HCT116 (cell line): ENCODE data around the gene NRCAM. TPM values are rescaled to one million over a fixed set of nuclear protein-coding genes. Genes with fewer than 3 reads are reported as not detected.

Experiments used
- ATAC-seq: fragments of 200-7000 bp; cut with Tn5 transposase; 2 replicates; pipeline ENCODE4 v1.9.1; 2020; ENCODE audit warnings: mild to moderate bottlenecking, moderate library complexity
- BruUV-seq: library from RNA; stranded (reverse); fragments of 400-500 nt; replicated peaks from 2 replicates; lab custom pipeline; 2021; lab: Mats Ljungman, UMichigan
- CTCF ChIA-PET: fragments of 300-600 bp; sonication (Branson Sonifier 250); formaldehyde crosslinking; loops from one replicate; lab custom pipeline; 2021; ENCODE audit warnings: antibody characterized with exemption; lab: Charles Lee
- POLR2A ChIA-PET: fragments of 300-600, 350-600 bp; sonication (Branson Sonifier 250); formaldehyde crosslinking; loops from one replicate; lab custom pipeline; 2021; ENCODE audit warnings: antibody characterized with exemption; lab: Charles Lee
- RAD21 ChIA-PET, 2 experiments: fragments of 300-600 bp; sonication (Branson Sonifier 250); formaldehyde crosslinking; loops; one replicate each; lab custom pipeline; 2023; ENCODE audit warnings: low total read pairs in 2 of 2; ENCODE audit not compliant: uncharacterized antibody in 2 of 2, unreplicated experiment in 2 of 2, low non-redundant PET in 1 of 2; lab: Charles Lee
- DNase-seq: peaks from one replicate; pipeline ENCODE4 v3.0.0-alpha.2; 2010; ENCODE audit warnings: low read depth, low spot score
- H2AFZ ChIP-seq: fragments of 200-600 bp; shearing (Covaris generic), sonication (generic); 2 replicates; pipeline ENCODE4 v1.6.1; 2017; ENCODE audit warnings: low read depth, mixed run types, mixed read lengths, antibody characterized with exemption, low read length; ENCODE audit not compliant: poor library complexity, severe bottlenecking
- H3K27ac ChIP-seq: 2 replicates; pipeline ENCODE4 v1.5.1; 2012; ENCODE audit warnings: low read depth, low read length
- H3K27me3 ChIP-seq: fragments of 200-600 bp; sonication (generic); 2 replicates; pipeline ENCODE4 v1.6.1; 2016; ENCODE audit warnings: mixed run types, low read length, mixed read lengths; ENCODE audit not compliant: insufficient read depth
- H3K36me3 ChIP-seq, 2 experiments: fragments of 200-500 bp in 1 of 2; fragments of 200-600 bp in 1 of 2; sonication (Bioruptor generic) in 1 of 2; sonication (generic) in 1 of 2; 2 replicates each; pipeline versions ENCODE4 v1.5.1 to v1.6.1; 2014 to 2016; ENCODE audit warnings: low read length in 2 of 2, inconsistent platforms in 1 of 2, mixed read lengths in 1 of 2, mixed run types in 1 of 2; ENCODE audit not compliant: insufficient read depth in 2 of 2, control insufficient read depth in 1 of 2
- H3K4me1 ChIP-seq, 2 experiments: fragments of 200-600 bp in 1 of 2; sonication (generic) in 1 of 2; 2 replicates each; pipeline versions ENCODE4 v1.5.1 to v1.6.1; 2012 to 2017; ENCODE audit warnings: low read length in 2 of 2, inconsistent platforms in 1 of 2, mild to moderate bottlenecking in 1 of 2, mixed read lengths in 1 of 2, mixed run types in 1 of 2, moderate library complexity in 1 of 2; ENCODE audit not compliant: insufficient read depth in 2 of 2, control insufficient read depth in 1 of 2
- H3K4me2 ChIP-seq: fragments of 200-600 bp; sonication (generic); 2 replicates; pipeline ENCODE4 v1.6.1; 2017; ENCODE audit warnings: mixed run types, low read length, mixed read lengths
- H3K4me3 ChIP-seq, 2 experiments: fragments of 200-600 bp in 1 of 2; sonication (generic) in 1 of 2; replicated peaks in 1 of 2; 2 replicates each; pipeline ENCODE4 v1.5.1; 2011 to 2016; ENCODE audit warnings: low read length in 2 of 2, control low read depth in 1 of 2, low read depth in 1 of 2, mild to moderate bottlenecking in 1 of 2, mixed read lengths in 1 of 2, mixed run types in 1 of 2
- H3K79me2 ChIP-seq: fragments of 200-600 bp; sonication (generic); 2 replicates; pipeline ENCODE4 v1.6.1; 2017; ENCODE audit warnings: mild to moderate bottlenecking, mixed run types, low read length, moderate library complexity, mixed read lengths; ENCODE audit not compliant: insufficient read depth
- H3K9ac ChIP-seq: fragments of 200-600 bp; sonication (generic); 2 replicates; pipeline ENCODE4 v1.6.1; 2016; ENCODE audit warnings: low read length, mixed read lengths
- H3K9me2 ChIP-seq: fragments of 200-600 bp; sonication (generic), shearing (Covaris generic); 2 replicates; pipeline ENCODE4 v1.6.1; 2017; ENCODE audit warnings: mixed run types, mild to moderate bottlenecking, moderate library complexity; ENCODE audit not compliant: insufficient read depth
- H3K9me3 ChIP-seq, 2 experiments: fragments of 200-500 bp in 1 of 2; fragments of 200-600 bp in 1 of 2; sonication (Bioruptor generic) in 1 of 2; sonication (generic) in 1 of 2; 2 replicates each; pipeline ENCODE4 v1.6.1; 2014 to 2017; ENCODE audit warnings: low read length in 2 of 2, mixed read lengths in 2 of 2, inconsistent platforms in 1 of 2, low read depth in 1 of 2, mild to moderate bottlenecking in 1 of 2, mixed run types in 1 of 2, moderate library complexity in 1 of 2; ENCODE audit not compliant: control insufficient read depth in 1 of 2, insufficient read depth in 1 of 2
- H4K20me1 ChIP-seq: fragments of 200-600 bp; sonication (generic), shearing (Covaris generic); 2 replicates; pipeline ENCODE4 v1.6.1; 2017; ENCODE audit warnings: mixed run types, mild to moderate bottlenecking, moderate library complexity; ENCODE audit not compliant: insufficient read depth
- CTCF ChIP-seq, 3 experiments: fragments of 200-600 bp in 1 of 3; sonication (generic) in 1 of 3; IDR thresholded peaks in 2 of 3; conservative IDR thresholded peaks in 1 of 3; 2 replicates each; pipeline ENCODE4 v1.5.1; 2012 to 2017; ENCODE audit warnings: low read depth in 2 of 3, low read length in 2 of 3, antibody characterized with exemption in 1 of 3, borderline replicate concordance in 1 of 3, control low read depth in 1 of 3, mild to moderate bottlenecking in 1 of 3, mixed read lengths in 1 of 3, mixed run types in 1 of 3, moderate library complexity in 1 of 3; ENCODE audit not compliant: insufficient read depth in 1 of 3
- ELF1 ChIP-seq: IDR thresholded peaks from 2 replicates; pipeline ENCODE4 v1.6.1; 2012; ENCODE audit warnings: low read depth, borderline replicate concordance
- POLR2A ChIP-seq: IDR thresholded peaks from 2 replicates; pipeline ENCODE4 v1.7.0; 2011; ENCODE audit warnings: borderline replicate concordance; ENCODE audit not compliant: insufficient read depth, insufficient read length; ENCODE audit errors: extremely low read depth
- intact Hi-C: fragments of 100-400 bp; cut with micrococcal nuclease; formaldehyde crosslinking; loops from 2 replicates; pipeline ENCODE4 v1.10.0; 2022
- total RNA-seq: library from RNA; stranded (reverse); gene quantifications from one replicate; pipeline ENCODE4 v1.2.1, GENCODE V29; 2021; ENCODE audit not compliant: unreplicated experiment

NRCAM gene
- total RNA-seq, 1 experiment from 2014 or later: 0.15 TPM

DNA sequence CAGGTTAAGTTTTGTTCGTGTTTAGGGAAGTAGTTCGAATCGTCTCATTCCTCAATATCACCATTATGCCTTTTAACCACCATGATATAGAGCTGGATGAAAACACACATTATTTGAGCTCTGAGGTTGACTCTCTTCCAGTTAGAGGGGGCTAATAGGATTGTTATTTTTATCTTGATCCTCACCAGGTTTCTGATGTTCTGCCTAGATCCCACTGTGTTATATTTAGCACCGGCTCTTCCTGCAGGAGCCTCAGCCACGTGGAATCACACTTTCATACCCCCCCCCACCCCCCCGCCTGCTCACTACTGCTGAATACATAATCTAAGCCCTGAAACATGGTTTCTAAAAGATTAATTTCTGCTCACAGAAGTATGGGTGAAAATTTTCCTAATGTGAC is 88.3 kb downstream of the NRCAM start:
- Histone ChIP-seq H3K9me3 (no peaks in the 10 kb centered on the region), H3K4me3 (no peak overlapping the region), H3K27me3 (no peaks in the 10 kb centered on the region), H3K4me2 (no peak overlapping the region), H3K4me1 (no peaks in the 10 kb centered on the region), H2AFZ (no peak overlapping the region), H3K9me2 (no peaks in the 10 kb centered on the region), H3K9ac (no peak overlapping the region), H4K20me1 (no peaks in the 10 kb centered on the region), H3K27ac (no peak overlapping the region), H3K79me2 (no peaks in the 10 kb centered on the region), H3K36me3 (no peaks in the 10 kb centered on the region)
- ATAC-seq (no peak), DNase-seq (no peak)
- ChIA-PET POLR2A (no interaction called here), CTCF (no interaction called here), RAD21 (no interaction called here)
- BruUV-seq: no TSS peak
- intact Hi-C loops: no loop called here
- TF ChIP-seq CTCF (IDR thresholded peaks at IDR 0.05 in 2 of 3, conservative IDR thresholded peaks at IDR 0.05 in 1 of 3; ENCODE audit: borderline replicate concordance in 1 of 3, insufficient read depth in 1 of 3, low read depth in 2 of 3, low read length in 2 of 3): no peak

DNA sequence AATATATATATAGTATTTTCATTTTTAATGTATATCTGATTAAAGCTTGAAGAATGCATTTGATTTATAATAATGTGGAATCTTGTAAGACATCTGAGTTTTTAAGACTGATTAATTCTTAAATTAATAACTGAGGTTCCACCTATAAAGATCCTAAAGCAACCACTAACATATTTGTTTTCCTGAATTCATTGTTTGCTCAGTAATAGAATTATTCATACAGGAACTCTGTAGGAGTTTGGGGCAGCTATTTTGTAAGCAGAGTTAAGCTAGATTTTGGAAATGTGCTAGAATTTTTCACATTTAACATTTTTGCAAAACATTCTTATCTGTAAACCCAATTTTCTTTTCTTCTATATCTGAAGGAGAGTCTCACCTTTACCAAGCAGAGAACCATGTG is 88.9 kb downstream of the NRCAM start:
- TF ChIP-seq ELF1 (no peak), POLR2A (no peak)
- H3K9ac ChIP-seq: no peak overlapping the region
- intact Hi-C loops: no loop called here
- H3K4me1 ChIP-seq: no peaks in the 10 kb centered on the region
- H3K27ac ChIP-seq: no peak overlapping the region
- H3K36me3 ChIP-seq: no peaks in the 10 kb centered on the region
- H3K9me3 ChIP-seq: no peaks in the 10 kb centered on the region
- H3K79me2 ChIP-seq: no peaks in the 10 kb centered on the region
- H2AFZ ChIP-seq: no peak overlapping the region
- DNase-seq: no peak
- POLR2A ChIA-PET: no interaction called here
- RAD21 ChIA-PET: no interaction called here
- no peaks in the 10 kb centered on the region for H3K27me3 ChIP-seq
- H3K4me2 ChIP-seq: no peak overlapping the region
- H3K4me3 ChIP-seq: no peak overlapping the region
- no peaks in the 10 kb centered on the region for H3K9me2 ChIP-seq
- H4K20me1 ChIP-seq: no peaks in the 10 kb centered on the region
- ATAC-seq: no peak
- CTCF ChIA-PET: no interaction called here
- BruUV-seq: no TSS peak
